Cardiac fibroblast (primary cell): ENCODE data around the gene RTN4IP1.

Source experiments
- DNase-seq, 2 donors: peaks; one replicate each; pipeline versions ENCODE4 v3.0.0 to v3.0.0-alpha.2; 2010; ENCODE audit warnings: low read depth in 2 of 2
- H3K4me3 ChIP-seq, 2 donors: replicated peaks in 1 of 2; 1 replicate in 1 of 2; 2 replicates in 1 of 2; pipeline ENCODE4 v1.5.1; 2011; ENCODE audit warnings: low read depth in 2 of 2, low read length in 2 of 2, mild to moderate bottlenecking in 2 of 2, moderate library complexity in 1 of 2
- TF ChIP-seq, protein P1 (sequence below): IDR thresholded peaks from one replicate; pipeline ENCODE4 v1.5.1; 2011; ENCODE audit warnings: low read depth, mild to moderate bottlenecking, low read length, inconsistent platforms

RTN4IP1 gene

DNA sequence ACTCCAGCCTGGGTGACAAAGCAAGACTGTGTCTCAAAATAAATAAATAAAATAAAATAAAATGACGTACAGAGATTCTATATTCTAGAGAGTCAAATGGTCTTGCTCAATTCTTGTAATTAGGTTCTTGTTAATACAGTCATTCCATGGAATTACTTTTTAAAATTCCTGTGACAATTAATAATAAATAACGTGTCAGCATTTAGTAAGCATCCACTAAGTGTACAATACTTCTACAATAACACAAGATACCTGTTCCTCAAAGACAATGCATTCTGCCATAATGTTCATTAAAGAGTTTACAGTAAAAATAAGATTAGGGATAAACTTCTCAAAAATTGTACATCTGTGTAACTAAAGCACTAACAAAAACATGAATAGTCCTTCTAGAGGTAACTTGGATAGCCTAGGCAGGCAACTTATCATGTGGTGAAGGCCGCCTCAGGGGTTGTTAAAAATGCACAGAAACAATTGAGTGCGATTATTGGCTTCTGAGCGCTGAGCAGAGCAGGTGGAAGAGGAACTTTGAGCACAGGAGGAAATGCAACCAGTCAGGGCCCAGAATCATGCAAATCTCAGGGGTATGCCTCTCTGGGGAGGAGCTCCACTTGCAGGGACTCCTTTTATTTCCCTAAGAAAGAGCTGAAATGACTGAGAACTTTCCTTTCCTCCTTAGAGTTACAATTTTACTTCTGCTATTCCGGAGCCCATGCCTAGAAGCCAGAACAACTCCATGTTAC lies 37.2 kb upstream of the RTN4IP1 start:
- no peak overlapping the region for H3K4me3 ChIP-seq
- DNase-seq: no peak
- TF ChIP-seq, protein P1, sequence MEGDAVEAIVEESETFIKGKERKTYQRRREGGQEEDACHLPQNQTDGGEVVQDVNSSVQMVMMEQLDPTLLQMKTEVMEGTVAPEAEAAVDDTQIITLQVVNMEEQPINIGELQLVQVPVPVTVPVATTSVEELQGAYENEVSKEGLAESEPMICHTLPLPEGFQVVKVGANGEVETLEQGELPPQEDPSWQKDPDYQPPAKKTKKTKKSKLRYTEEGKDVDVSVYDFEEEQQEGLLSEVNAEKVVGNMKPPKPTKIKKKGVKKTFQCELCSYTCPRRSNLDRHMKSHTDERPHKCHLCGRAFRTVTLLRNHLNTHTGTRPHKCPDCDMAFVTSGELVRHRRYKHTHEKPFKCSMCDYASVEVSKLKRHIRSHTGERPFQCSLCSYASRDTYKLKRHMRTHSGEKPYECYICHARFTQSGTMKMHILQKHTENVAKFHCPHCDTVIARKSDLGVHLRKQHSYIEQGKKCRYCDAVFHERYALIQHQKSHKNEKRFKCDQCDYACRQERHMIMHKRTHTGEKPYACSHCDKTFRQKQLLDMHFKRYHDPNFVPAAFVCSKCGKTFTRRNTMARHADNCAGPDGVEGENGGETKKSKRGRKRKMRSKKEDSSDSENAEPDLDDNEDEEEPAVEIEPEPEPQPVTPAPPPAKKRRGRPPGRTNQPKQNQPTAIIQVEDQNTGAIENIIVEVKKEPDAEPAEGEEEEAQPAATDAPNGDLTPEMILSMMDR: no peak

DNA sequence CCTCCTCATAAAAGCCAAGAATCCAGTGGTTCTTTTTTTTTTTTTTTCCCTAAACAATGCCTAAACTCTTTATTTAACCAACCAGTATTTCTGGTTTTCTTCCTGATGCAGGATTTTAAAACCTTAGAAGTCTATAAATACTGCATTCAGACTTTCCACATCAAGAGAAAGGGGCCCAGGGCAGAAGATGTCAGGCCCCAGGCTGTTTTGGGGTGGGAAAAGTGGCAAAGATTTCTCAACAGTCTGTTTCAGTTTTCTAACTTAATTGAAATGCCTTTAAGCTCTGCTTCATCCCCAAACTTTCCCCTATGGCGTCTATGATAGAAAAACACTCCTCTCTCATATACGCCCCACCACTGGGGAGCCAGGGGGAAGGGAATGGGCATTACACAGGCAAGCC lies 33.2 kb upstream of the RTN4IP1 start:
- TF ChIP-seq, protein P1: no peak
- no peak overlapping the region for H3K4me3 ChIP-seq
- DNase-seq: no peak

DNA sequence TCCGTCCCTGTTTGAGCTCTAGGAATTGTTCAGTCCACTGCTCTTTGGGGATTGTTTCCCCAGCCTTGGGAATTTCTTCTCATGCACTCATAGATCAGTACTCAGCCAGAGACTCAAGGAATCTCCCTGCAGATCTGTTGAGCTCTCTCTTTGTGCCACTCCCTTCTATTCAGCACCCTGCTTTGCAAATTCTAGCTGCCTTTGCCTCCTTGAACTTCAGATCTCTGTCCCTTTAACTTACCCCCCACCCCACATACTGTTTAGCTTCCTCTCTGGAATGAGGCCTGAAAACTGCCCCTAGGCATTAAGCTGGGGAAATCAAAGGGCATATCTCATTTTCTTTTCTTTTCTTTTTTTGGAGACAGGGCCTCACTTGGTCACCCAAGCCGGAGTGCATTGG lies 30.6 kb upstream of the RTN4IP1 start:
- TF ChIP-seq, protein P1: no peak
- no peak overlapping the region for H3K4me3 ChIP-seq
- no peak for DNase-seq

DNA sequence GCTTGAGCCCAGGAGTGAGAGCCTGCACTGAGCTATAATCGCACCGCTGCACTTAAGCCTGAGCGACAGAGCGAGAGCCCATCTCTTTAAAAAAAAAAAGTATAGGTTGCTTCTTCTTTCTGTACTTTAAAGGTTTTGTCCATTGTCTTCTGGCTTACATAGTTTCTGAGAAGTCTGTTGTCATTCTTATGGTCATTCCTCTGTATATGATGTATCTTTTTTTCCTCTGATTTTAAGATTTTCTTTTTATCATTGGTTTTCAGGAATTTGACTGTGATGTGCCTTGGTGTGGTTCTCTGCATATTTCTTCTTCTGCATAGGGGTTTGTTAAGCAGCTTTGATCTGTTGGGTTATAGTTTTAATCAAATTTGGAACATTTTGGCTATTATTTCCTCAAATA lies 29.2 kb upstream of the RTN4IP1 start:
- TF ChIP-seq, protein P1: no peak
- H3K4me3 ChIP-seq: no peak overlapping the region
- DNase-seq: peak in 1 of 2 donors; percentile 9

DNA sequence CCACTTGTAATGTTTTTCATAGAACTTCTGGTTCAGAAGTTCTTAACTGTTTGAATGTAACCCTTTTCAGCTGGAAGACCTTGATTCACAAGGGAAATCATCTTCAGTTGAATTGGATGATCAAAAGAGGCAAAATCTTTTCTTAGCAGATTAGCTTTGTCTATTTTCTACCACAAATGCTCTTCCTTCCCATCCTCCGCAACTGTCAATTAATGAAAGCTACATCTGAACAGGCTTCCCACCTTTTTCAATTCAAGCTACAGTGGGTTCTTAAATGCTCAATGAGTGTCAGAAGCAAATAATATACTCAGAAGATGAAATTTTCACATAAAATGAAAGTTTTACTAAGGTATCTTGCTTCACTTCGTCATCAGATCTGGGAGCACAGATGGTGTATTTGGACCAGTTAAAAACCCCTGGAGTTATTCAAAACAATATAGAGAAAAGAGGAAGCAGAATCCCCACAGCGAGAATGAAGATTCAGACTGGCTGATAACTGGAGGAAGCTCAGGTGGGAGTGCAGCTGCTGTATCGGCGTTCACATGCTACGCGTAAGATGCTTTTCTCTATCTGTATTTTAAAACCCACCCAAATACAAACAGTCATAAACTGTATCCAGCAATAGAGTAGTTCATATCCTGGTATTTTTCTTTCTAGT lies 19.5 kb upstream of the RTN4IP1 start:
- TF ChIP-seq, protein P1: no peak
- no peak overlapping the region for H3K4me3 ChIP-seq
- no peak for DNase-seq

DNA sequence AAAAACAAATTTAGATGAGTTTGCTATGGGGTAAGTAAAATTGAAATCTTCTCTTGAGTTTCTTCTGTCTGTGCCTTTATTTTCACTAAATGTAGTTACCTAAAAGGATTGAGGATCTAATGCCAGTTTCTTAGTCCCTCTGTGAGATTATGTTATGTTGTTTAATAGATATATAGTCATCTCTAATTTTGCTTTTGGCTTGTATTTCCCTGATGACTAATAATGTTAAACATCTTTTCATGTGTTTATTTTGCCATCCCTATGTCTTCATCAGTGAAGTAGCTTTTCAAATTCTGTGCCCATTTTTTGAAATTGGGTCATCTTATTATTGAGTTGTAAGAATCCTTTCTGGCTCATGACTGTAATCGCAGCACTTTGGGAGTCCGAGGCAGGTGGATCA lies 13.8 kb upstream of the RTN4IP1 start:
- TF ChIP-seq, protein P1: no peak
- DNase-seq: peak in 1 of 2 donors; percentile 51

More for the DNA sequence above, 13.8 kb upstream of the RTN4IP1 start:
- no peak overlapping the region for H3K4me3 ChIP-seq
